Measurements from ENCODE around the gene RPN2. TPM values are rescaled to one million over a fixed set of nuclear protein-coding genes. Genes with fewer than 3 reads are reported as not detected.

RPN2 gene
- total RNA-seq, 1 experiment from 2014 or later: 220 TPM

DNA sequence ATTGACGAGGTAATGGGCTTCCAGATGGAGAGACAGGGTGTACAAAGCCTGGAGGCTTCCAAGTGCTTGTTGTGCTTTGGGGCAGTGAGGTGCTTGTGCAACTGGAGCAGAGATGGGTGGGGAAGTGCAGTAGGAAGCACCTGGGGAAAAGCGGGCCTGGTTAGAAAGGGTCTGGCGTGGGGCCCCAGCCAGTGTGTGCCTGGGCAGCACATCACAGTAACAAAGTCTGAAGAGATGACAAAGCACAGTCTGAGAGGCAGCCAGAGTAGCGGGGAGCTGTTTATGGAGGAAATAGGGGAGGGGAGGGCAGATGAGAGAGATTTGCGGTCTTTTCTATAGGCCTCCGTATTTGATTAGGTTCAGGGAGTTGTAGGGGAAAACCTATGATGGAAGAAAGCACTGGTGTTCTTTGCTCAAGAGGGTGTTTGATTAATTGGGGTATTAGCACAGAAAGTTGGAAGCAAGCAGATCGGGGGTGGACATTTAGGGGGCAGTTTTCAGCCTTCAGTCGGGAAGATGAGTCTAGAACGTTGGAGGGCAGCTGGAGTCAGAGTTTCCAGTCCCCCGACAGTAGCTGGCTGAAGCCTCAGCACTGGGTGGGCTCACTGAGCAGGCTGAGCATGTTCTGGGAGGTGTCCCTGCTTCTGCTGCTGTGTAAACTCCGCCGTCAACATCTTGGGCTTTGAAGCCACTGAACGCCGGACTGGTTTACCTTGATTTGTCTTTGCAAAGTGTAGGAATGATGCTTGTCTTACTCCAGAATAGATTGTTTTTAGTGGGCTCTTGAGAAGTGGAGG lies 15.7 kb downstream of the RPN2 start:
- DNase-seq (ENCODE audit: low read depth, low spot score) (no peak), ATAC-seq (no peak)
- intact Hi-C loops (cut with micrococcal nuclease): loop anchor here (2.0 kb wide), 1 partner anchor 340 kb away; no protein-coding TSS in a partner anchor
- H3K9ac ChIP-seq (ENCODE audit: low read length): no peak overlapping the region
- H2AFZ ChIP-seq (ENCODE audit: low read depth, low read length, poor library complexity, severe bottlenecking): no peak overlapping the region
- TF ChIP-seq CEBPB (IDR thresholded peaks at IDR 0.05; ENCODE audit: low read depth): no peak
- no peak for TF ChIP-seq POLR2AphosphoS5 (IDR thresholded peaks at IDR 0.05; ENCODE audit: low read depth, low read length)
- no peak for TF ChIP-seq ELF1 (IDR thresholded peaks at IDR 0.05; ENCODE audit: borderline replicate concordance, low read depth)
- no peak for TF ChIP-seq TCF7L2 (IDR thresholded peaks at IDR 0.05; ENCODE audit: borderline replicate concordance, extremely low read depth, insufficient read depth, insufficient read length)
- TF ChIP-seq, protein P1, sequence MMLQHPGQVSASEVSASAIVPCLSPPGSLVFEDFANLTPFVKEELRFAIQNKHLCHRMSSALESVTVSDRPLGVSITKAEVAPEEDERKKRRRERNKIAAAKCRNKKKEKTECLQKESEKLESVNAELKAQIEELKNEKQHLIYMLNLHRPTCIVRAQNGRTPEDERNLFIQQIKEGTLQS (IDR thresholded peaks at IDR 0.05): no peak
- TF ChIP-seq EZH2 (IDR thresholded peaks at IDR 0.05): no peak
- no peak for TF ChIP-seq SIN3A (IDR thresholded peaks at IDR 0.05; ENCODE audit: low read depth)
- no peak for TF ChIP-seq SRF (IDR thresholded peaks at IDR 0.05; ENCODE audit: low read depth)
- TF ChIP-seq, protein P2, sequence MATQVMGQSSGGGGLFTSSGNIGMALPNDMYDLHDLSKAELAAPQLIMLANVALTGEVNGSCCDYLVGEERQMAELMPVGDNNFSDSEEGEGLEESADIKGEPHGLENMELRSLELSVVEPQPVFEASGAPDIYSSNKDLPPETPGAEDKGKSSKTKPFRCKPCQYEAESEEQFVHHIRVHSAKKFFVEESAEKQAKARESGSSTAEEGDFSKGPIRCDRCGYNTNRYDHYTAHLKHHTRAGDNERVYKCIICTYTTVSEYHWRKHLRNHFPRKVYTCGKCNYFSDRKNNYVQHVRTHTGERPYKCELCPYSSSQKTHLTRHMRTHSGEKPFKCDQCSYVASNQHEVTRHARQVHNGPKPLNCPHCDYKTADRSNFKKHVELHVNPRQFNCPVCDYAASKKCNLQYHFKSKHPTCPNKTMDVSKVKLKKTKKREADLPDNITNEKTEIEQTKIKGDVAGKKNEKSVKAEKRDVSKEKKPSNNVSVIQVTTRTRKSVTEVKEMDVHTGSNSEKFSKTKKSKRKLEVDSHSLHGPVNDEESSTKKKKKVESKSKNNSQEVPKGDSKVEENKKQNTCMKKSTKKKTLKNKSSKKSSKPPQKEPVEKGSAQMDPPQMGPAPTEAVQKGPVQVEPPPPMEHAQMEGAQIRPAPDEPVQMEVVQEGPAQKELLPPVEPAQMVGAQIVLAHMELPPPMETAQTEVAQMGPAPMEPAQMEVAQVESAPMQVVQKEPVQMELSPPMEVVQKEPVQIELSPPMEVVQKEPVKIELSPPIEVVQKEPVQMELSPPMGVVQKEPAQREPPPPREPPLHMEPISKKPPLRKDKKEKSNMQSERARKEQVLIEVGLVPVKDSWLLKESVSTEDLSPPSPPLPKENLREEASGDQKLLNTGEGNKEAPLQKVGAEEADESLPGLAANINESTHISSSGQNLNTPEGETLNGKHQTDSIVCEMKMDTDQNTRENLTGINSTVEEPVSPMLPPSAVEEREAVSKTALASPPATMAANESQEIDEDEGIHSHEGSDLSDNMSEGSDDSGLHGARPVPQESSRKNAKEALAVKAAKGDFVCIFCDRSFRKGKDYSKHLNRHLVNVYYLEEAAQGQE (IDR thresholded peaks at IDR 0.05; ENCODE audit: low read depth): no peak
- TF ChIP-seq EZH2phosphoT487 (IDR thresholded peaks at IDR 0.05; ENCODE audit: borderline replicate concordance): no peak
- no peak for TF ChIP-seq ZFX (IDR thresholded peaks at IDR 0.05)
- TF ChIP-seq EGR1 (IDR thresholded peaks at IDR 0.05; ENCODE audit: low read depth): no peak
- no peak for TF ChIP-seq JUND (IDR thresholded peaks at IDR 0.05)
- TF ChIP-seq ZNF274 (IDR thresholded peaks at IDR 0.05; ENCODE audit: low read depth, low read length): no peak
- TF ChIP-seq, protein P3, sequence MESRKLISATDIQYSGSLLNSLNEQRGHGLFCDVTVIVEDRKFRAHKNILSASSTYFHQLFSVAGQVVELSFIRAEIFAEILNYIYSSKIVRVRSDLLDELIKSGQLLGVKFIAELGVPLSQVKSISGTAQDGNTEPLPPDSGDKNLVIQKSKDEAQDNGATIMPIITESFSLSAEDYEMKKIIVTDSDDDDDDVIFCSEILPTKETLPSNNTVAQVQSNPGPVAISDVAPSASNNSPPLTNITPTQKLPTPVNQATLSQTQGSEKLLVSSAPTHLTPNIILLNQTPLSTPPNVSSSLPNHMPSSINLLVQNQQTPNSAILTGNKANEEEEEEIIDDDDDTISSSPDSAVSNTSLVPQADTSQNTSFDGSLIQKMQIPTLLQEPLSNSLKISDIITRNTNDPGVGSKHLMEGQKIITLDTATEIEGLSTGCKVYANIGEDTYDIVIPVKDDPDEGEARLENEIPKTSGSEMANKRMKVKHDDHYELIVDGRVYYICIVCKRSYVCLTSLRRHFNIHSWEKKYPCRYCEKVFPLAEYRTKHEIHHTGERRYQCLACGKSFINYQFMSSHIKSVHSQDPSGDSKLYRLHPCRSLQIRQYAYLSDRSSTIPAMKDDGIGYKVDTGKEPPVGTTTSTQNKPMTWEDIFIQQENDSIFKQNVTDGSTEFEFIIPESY (IDR thresholded peaks at IDR 0.05; ENCODE audit: extremely low read depth, insufficient replicate concordance, low read length): no peak
- TF ChIP-seq YY1 (IDR thresholded peaks at IDR 0.05; ENCODE audit: extremely low read depth, insufficient replicate concordance, low read depth, low read length): no peak
- TF ChIP-seq SP1 (IDR thresholded peaks at IDR 0.05; ENCODE audit: low read depth): no peak
- TF ChIP-seq RAD21 (IDR thresholded peaks at IDR 0.05; ENCODE audit: low read depth): no peak
- TF ChIP-seq POLR2A (IDR thresholded peaks at IDR 0.05; ENCODE audit: borderline replicate concordance, extremely low read depth, insufficient read depth, insufficient read length): no peak
- no peak overlapping the region for H3K4me3 ChIP-seq (replicated peaks in 1 of 2; ENCODE audit: low read depth in 1 of 2, low read length in 2 of 2)
- no peaks in the 10 kb centered on the region for H3K9me2 ChIP-seq (ENCODE audit: insufficient read depth)
- no TSS peak for BruUV-seq (replicated peaks)
- no peaks in the 10 kb centered on the region for H3K27me3 ChIP-seq (ENCODE audit: insufficient read depth, low read length)
- no peak overlapping the region for H3K27ac ChIP-seq (ENCODE audit: low read depth, low read length)
- H3K4me2 ChIP-seq (ENCODE audit: low read length): no peak overlapping the region
- POLR2A ChIA-PET: no interaction called here
- RAD21 ChIA-PET (ENCODE audit: low non-redundant PET in 1 of 2, low total read pairs in 2 of 2, uncharacterized antibody in 2 of 2, unreplicated experiment in 2 of 2): no interaction called here
- H3K4me1 ChIP-seq (ENCODE audit: control insufficient read depth in 1 of 2, insufficient read depth in 2 of 2, low read length in 2 of 2): peaks cover 0 to 7% of the 10 kb centered on the region in 2 experiments; a peak in 1 of 4 replicates
- H3K79me2 ChIP-seq (ENCODE audit: insufficient read depth, low read length): peaks cover 96% of the 10 kb centered on the region
- CTCF ChIA-PET: interaction anchor here (0.7 to 1.6 kb wide), 6 partner anchors 12 to 917 kb away, joined by 3 to 9 read pairs (median 5); partner anchors contain the start of genes MROH8 and RPN2
- H3K36me3 ChIP-seq (ENCODE audit: control insufficient read depth in 1 of 2, insufficient read depth in 2 of 2, low read length in 2 of 2): peaks cover 20 to 35% of the 10 kb centered on the region in 2 experiments; a peak in 3 of 4 replicates
- H3K9me3 ChIP-seq (ENCODE audit: control insufficient read depth in 1 of 2, insufficient read depth in 1 of 2, low read depth in 1 of 2, low read length in 2 of 2): no peaks in the 10 kb centered on the region
- H4K20me1 ChIP-seq (ENCODE audit: insufficient read depth): peaks cover 20% of the 10 kb centered on the region; the same call in 1 of the 2 replicates

Data from HCT116 (cell line).